VCaP (cell line): ENCODE measurements around the gene CCNE1.

Experiments
- H3K27ac ChIP-seq: fragments of 450-650 bp; 2 replicates; pipeline ENCODE4 v1.5.1; 2017
- CTCF ChIP-seq: fragments of 450-650 bp; conservative IDR thresholded peaks from 2 replicates; pipeline ENCODE4 v1.5.1; 2017; ENCODE audit warnings: mild to moderate bottlenecking, moderate library complexity

The CCNE1 gene

DNA sequence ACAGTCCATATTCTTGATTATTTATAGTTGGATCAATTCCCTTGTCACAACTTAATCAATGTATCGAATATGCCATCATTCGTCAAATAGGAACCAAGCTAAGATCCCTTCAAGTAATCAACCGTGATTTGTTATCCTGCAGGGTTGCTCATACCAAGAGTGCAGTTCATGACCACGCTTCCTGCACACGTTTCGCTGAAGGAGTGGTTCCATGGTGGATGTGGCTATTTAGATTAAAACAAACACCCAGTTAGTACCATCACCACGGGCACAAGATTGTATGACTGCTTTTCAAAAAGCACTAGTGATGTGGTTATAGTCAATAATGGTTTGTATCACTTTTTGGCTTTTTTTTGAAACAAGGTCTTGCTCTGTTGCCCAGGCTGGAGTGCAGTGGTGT is 41.1 kb upstream of the CCNE1 start:
- no peak overlapping the region for H3K27ac ChIP-seq
- no peak for TF ChIP-seq CTCF

- H3K27ac ChIP-seq: no peak overlapping the region
- peak; percentile 94 for TF ChIP-seq CTCF
Observed at GRCh38 chr19:29771708-29772414, 39.9 kb upstream of the CCNE1 start.

GRCh38 chr19:29772696-29773095 is 39.1 kb upstream of the CCNE1 start:
- no peak overlapping the region for H3K27ac ChIP-seq
- no peak for TF ChIP-seq CTCF

DNA sequence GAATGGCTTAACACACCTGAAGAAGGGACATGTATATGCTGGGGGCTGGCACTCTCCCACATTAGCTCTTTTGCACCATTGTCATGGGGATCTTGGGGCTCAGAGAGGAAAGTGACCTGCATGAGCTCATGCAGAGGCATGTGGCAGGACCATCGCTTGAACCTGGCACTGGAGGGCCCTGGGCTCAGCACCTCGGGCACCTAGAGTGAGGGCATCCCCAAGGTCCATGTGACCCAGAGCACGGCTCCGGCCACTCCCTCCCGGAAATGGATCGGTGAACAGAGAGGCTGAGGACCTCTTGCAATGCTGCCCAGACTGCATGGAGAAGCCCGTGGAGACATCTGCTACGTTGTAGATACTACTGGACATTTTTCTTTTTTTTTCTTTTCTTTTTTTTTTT is 38.6 kb upstream of the CCNE1 start:
- H3K27ac ChIP-seq: no peak overlapping the region
- no peak for TF ChIP-seq CTCF

- no peak overlapping the region for H3K27ac ChIP-seq
- TF ChIP-seq CTCF: no peak
Observed at GRCh38 chr19:29774126-29774525, 37.7 kb upstream of the CCNE1 start.

DNA sequence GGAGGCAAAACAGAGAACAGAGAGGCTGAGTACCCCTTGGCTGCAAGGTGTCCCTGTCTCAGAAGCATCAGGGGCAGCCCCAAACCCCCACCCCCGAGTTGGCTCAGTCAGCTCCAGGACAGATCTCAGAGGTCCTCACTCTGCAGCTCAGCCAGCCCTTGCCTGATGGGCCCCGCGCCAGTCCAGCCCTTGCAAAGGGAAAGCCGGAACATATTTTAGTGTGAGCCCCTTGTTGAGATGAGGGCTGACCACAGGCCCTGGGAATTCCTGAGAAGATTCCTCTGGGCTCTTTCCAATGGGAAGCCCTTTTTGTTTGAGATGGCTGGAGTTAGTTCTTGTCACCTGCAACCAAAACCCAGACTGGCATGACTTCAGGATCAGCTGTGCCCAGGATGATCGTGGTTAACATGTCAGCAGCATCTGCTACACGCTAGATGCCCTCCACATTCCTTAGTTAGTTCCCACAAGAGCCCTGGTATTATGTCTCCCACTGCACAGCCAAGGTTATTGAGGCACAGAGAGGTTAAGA is 33.9 kb upstream of the CCNE1 start:
- H3K27ac ChIP-seq: no peak overlapping the region
- no peak for TF ChIP-seq CTCF

GRCh38 chr19:29779921-29780320 is 31.9 kb upstream of the CCNE1 start:
- no peak for TF ChIP-seq CTCF
- no peak overlapping the region for H3K27ac ChIP-seq
